ENCODE data around the gene IGFALS.

The IGFALS gene
- total RNA-seq: 0.09 to 1.0 reads per million in 2 experiments

GRCh38 chr16:1793578-1794220, at the start of gene IGFALS:
Gene IGFALS, minus strand, starts transcription at chr16:1793705. Its CDS starts 53 bp downstream, at chr16:1793652.
- no peak for DNase-seq (ENCODE audit: low read depth)

GRCh38 chr16:1839554-1839953, 46.0 kb upstream of the IGFALS start:
- no peak for DNase-seq (ENCODE audit: low read depth)

GRCh38 chr16:1834096-1834495, 40.6 kb upstream of the IGFALS start:
- DNase-seq (ENCODE audit: low read depth): no peak

- DNase-seq (ENCODE audit: low read depth): no peak
Observed at GRCh38 chr16:1832838-1833454, 39.4 kb upstream of the IGFALS start.

GRCh38 chr16:1831186-1832075, 37.9 kb upstream of the IGFALS start:
- no peak for DNase-seq (ENCODE audit: low read depth)

GRCh38 chr16:1830213-1830612, 36.7 kb upstream of the IGFALS start:
- no peak for DNase-seq (ENCODE audit: low read depth)

GRCh38 chr16:1828645-1829410, 35.3 kb upstream of the IGFALS start:
- DNase-seq (ENCODE audit: low read depth): no peak

- DNase-seq (ENCODE audit: low read depth): peak; percentile 82
Observed at GRCh38 chr16:1826691-1827573, 33.4 kb upstream of the IGFALS start, which contains the start of the genes FAHD1 and HAGH. Gene FAHD1, plus strand, starts transcription at chr16:1827206. Its CDS starts 33 bp downstream, at chr16:1827239. Gene HAGH, minus strand, starts transcription at chr16:1826825. Its CDS starts 38 bp downstream, at chr16:1826787.

GRCh38 chr16:1825864-1826690, 32.6 kb upstream of the IGFALS start:
- peak; percentile 60 for DNase-seq (ENCODE audit: low read depth)

- DNase-seq (ENCODE audit: low read depth): no peak
Observed at GRCh38 chr16:1825381-1825863, 31.9 kb upstream of the IGFALS start.

- DNase-seq (ENCODE audit: low read depth): no peak
Observed at GRCh38 chr16:1823821-1824220, 30.3 kb upstream of the IGFALS start.

- no peak for DNase-seq (ENCODE audit: low read depth)
Observed at GRCh38 chr16:1822801-1823200, 29.3 kb upstream of the IGFALS start.

GRCh38 chr16:1821861-1822611, 28.5 kb upstream of the IGFALS start:
- DNase-seq (ENCODE audit: low read depth): no peak

- no peak for DNase-seq (ENCODE audit: low read depth)
Observed at GRCh38 chr16:1820946-1821290, 27.4 kb upstream of the IGFALS start.

- no peak for DNase-seq (ENCODE audit: low read depth)
Observed at GRCh38 chr16:1820096-1820945, 26.8 kb upstream of the IGFALS start.

GRCh38 chr16:1819611-1820010, 26.1 kb upstream of the IGFALS start:
- no peak for DNase-seq (ENCODE audit: low read depth)

- DNase-seq (ENCODE audit: low read depth): no peak
Observed at GRCh38 chr16:1818873-1819525, 25.5 kb upstream of the IGFALS start.
